K562 (cell line): Measurements from ENCODE around the gene TSPAN18. TPM values are rescaled to one million over a fixed set of nuclear protein-coding genes. Genes with fewer than 3 reads are reported as not detected.

Experiments used
- CREB5 ChIP-seq: fragments of 250-450 bp; sonication (Bioruptor Pico); IDR thresholded peaks from 2 replicates; pipeline ENCODE4 v1.5.0; 2020; ENCODE audit warnings: mild to moderate bottlenecking
- CTBP1 ChIP-seq: fragments of 450-650 bp; IDR thresholded peaks from 2 replicates; pipeline ENCODE4 v1.6.1; 2016; ENCODE audit warnings: borderline replicate concordance
- CTCF ChIP-seq, 3 experiments: IDR thresholded peaks in 2 of 3; conservative IDR thresholded peaks in 1 of 3; 2 replicates each; pipeline ENCODE4 v1.5.1; 2011 to 2012; ENCODE audit warnings: low read length in 3 of 3, mild to moderate bottlenecking in 3 of 3, control low read depth in 2 of 3, improper control_type of control experiment in 1 of 3, inconsistent platforms in 1 of 3, low read depth in 1 of 3, mixed read lengths in 1 of 3, moderate library complexity in 1 of 3; ENCODE audit not compliant: insufficient read depth in 2 of 3
- IRF2 ChIP-seq: sonication (generic); formaldehyde crosslinking; IDR thresholded peaks from 2 replicates; pipeline ENCODE4 v1.8.1; 2022; ENCODE audit warnings: mild to moderate bottlenecking, missing genetic modification reagents
- RAD21 ChIP-seq, 2 experiments: fragments of 250-450 bp in 1 of 2; fragments of 450-650 bp in 1 of 2; sonication (Bioruptor Pico) in 1 of 2; formaldehyde crosslinking in 1 of 2; IDR thresholded peaks in 1 of 2; conservative IDR thresholded peaks in 1 of 2; 2 replicates each; pipeline versions ENCODE4 v1.4.0 to v1.8.0; 2020 to 2022; ENCODE audit warnings: mild to moderate bottlenecking in 2 of 2, moderate library complexity in 1 of 2
- REST ChIP-seq, 2 experiments: fragments of 450-650 bp; formaldehyde crosslinking in 1 of 2; IDR thresholded peaks; 2 replicates each; pipeline versions ENCODE4 v1.4.0 to v1.6.1; 2014 to 2020; ENCODE audit warnings: mild to moderate bottlenecking in 2 of 2, borderline replicate concordance in 1 of 2, low read depth in 1 of 2
- SMARCA5 ChIP-seq: fragments of 450-650 bp; IDR thresholded peaks from 2 replicates; pipeline ENCODE4 v1.6.1; 2016
- STAT6 ChIP-seq: sonication (generic); formaldehyde crosslinking; IDR thresholded peaks from 2 replicates; pipeline ENCODE4 v1.8.1; 2023; ENCODE audit warnings: mild to moderate bottlenecking, missing genetic modification reagents
- TAF1 ChIP-seq: IDR thresholded peaks from 2 replicates; pipeline ENCODE4 v1.6.1; 2011; ENCODE audit warnings: mild to moderate bottlenecking, low read length, moderate library complexity; ENCODE audit not compliant: insufficient read depth, control insufficient read depth, severe bottlenecking; ENCODE audit errors: extremely low read depth
- TEAD2 ChIP-seq: fragments of 450-650 bp; IDR thresholded peaks from 2 replicates; pipeline ENCODE4 v1.6.1; 2016; ENCODE audit warnings: missing genetic modification characterization, control low read depth, missing compliant biosample characterization
- ZNF445 ChIP-seq: fragments of 250-450 bp; sonication (Bioruptor Pico); IDR thresholded peaks from 2 replicates; pipeline ENCODE4 v1.4.0; 2020; ENCODE audit warnings: low read depth, mild to moderate bottlenecking, moderate library complexity
- ZNF57 ChIP-seq: fragments of 450-650 bp; formaldehyde crosslinking; IDR thresholded peaks from 2 replicates; pipeline ENCODE4 v1.4.0; 2020; ENCODE audit warnings: mild to moderate bottlenecking, moderate library complexity
- polyA plus RNA-seq, 8 experiments: library from polyadenylated mRNA; depleted of rRNA in 4 of 8; stranded (reverse) in 5 of 8; unstranded in 3 of 8; fragments of >200 nt; fragmentation: Nextera tagmentation in 2 of 8; fragmentation: Illumina TruSeq in 1 of 8; extraction: Ambion mirVana in 2 of 8; extraction: Trizol in 1 of 8; gene quantifications; 2 replicates each; pipeline versions ENCODE4 v1.2.1 to v1.2.3, GENCODE V29; 2011 to 2014; ENCODE audit warnings: inconsistent platforms in 1 of 8, missing spikeins in 1 of 8
- total RNA-seq, 7 experiments: library from RNA; depleted of rRNA in 6 of 7; stranded (reverse); fragments of >200 nt in 6 of 7; fragmentation: Illumina TruSeq in 2 of 7; extraction: Trizol in 2 of 7; gene quantifications; 2 replicates each; pipeline versions ENCODE4 v1.2.1 to v1.2.3, GENCODE V29; 2011 to 2021; ENCODE audit warnings: low replicate concordance in 1 of 7

The TSPAN18 gene
- total and polyA plus RNA-seq, 9 of the 15 experiments (the other 6 are each of a cell fraction or from before 2014, with no cell fraction given), result 0.17 to 0.35 (median 0.22) TPM; not detected in 4

GRCh38 chr11:44927174-44927661, 200.5 kb downstream of the TSPAN18 start (continued):
- TF ChIP-seq ZNF445 (CRISPR knock-in tag) (no peak), TEAD2 (tag) (no peak), STAT6 (CRISPR knock-in tag) (no peak), CTCF (IDR thresholded peaks at IDR 0.05 in 2 of 3, conservative IDR thresholded peaks at IDR 0.05 in 1 of 3; ENCODE audit: insufficient read depth in 2 of 3, low read depth in 1 of 3, low read length in 3 of 3) (peak; percentile 80 to 86 (median 82)), RAD21 (CRISPR knock-in tag; conservative IDR thresholded peaks at IDR 0.05 in 1 of 2, IDR thresholded peaks at IDR 0.05 in 1 of 2) (peak; percentile 28 to 73; a peak in 3 of 4 replicates), REST (IDR thresholded peaks at IDR 0.05; ENCODE audit: borderline replicate concordance) (peak; percentile 44; the same call in 1 of the 2 replicates), REST (CRISPR knock-in tag; IDR thresholded peaks at IDR 0.05; ENCODE audit: low read depth) (no peak), ZNF57 (CRISPR knock-in tag) (no peak), IRF2 (no peak), CTBP1 (peak; percentile 51; the same call in 1 of the 2 replicates), CREB5 (no peak), SMARCA5 (no peak), TAF1 (no peak)
